ENCODE measurements around the gene OR10D3. TPM values are rescaled to one million over a fixed set of nuclear protein-coding genes. Genes with fewer than 3 reads are reported as not detected.
"Not testable (repeated sequence)": the region's sequence is repeated elsewhere in the genome, so short reads cannot be mapped to it uniquely, and the experiment has no call there.

Gene OR10D3
- total RNA-seq (2014; rRNA removed; shearing (Covaris generic)), result not detected in 2 replicates

GRCh38 chr11:124183068-124183467 is at the start of gene OR10D3:
Gene OR10D3 (plus strand): TSS chr11:124183345. CDS start chr11:124185270, 1,925 bp downstream.
- no peak for DNase-seq (ENCODE audit: low spot score)
- in situ Hi-C loops (cut with HindIII; ENCODE audit: low sequenced_read_pairs), result no loop called here

DNA sequence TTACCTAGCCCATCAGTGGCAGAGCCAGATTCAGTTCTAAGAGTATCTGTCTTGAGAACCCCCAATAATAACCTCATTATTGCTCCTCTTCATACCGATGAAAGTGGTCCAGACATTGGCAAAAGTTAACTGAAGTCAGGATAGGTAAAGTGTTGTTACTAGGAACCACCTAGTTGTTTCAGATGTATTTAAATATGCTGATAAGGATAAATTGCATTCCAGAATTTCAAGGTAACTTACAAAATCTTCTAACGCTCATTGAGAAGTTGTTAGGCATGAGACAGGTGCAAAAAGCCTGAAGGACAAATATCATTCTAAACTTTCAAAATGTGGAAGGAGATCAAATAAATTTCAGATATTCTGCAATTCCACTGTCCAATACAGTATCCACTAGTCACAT is 40.1 kb upstream of the OR10D3 start:
- DNase-seq (ENCODE audit: low spot score), result no peak
- in situ Hi-C loops (cut with HindIII; ENCODE audit: low sequenced_read_pairs), result no loop called here

DNA sequence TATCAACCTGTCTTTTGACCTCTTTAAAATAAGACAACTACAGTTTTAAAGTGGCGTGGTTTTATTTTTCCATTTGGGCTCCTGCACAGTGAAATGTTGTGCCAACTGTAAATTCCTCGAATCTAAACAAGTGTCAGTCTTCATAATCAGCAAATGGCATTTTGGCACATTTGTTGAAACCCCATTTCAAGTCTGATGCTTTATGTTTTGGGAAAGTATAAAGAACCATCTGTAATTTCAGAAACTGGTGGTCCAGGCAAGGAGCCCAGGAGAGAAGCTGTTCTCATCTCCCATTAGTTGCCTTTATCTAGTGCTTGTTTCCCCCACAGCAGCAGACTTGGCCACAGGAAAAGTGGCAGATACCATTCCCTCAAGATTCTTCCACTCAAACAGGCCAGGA is 35.2 kb upstream of the OR10D3 start:
- in situ Hi-C loops (cut with HindIII; ENCODE audit: low sequenced_read_pairs), result no loop called here
- no peak for DNase-seq (ENCODE audit: low spot score)

- in situ Hi-C loops (cut with HindIII; ENCODE audit: low sequenced_read_pairs), result no loop called here
- DNase-seq (ENCODE audit: low spot score), result no peak
These were observed 32.5 kb upstream of the OR10D3 start for GRCh38 chr11:124150684-124151083.

DNA sequence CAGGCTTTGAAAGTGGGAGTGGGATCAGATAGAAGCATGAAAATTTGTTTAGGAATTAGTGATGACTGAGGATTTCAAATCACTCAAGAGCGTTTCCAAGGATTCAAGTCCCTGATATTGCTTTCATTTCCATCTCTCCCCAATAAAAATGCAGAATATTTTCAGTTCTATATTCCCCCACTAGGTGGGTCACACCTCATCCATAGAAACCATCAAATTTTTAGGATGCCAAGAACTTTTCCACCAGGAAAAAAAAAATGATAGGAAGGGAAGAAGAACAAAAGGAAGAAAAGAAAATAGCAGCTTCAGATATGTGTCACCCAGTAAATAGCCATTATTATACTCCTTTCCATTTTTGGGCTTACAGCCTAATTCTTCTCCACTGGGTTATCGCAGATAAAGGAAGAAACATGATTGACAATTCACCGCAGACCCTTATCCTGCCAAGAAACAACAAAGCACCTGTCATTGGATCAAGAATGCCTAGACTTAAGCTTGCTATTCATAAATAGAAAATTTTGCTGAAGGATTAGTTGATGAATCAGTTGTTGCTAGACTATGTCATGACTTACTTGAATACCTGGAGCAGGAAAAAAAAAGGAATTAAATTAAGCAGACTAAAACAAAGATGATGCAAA is 30.3 kb upstream of the OR10D3 start:
- DNase-seq (ENCODE audit: low spot score), result no peak
- in situ Hi-C loops (cut with HindIII; ENCODE audit: low sequenced_read_pairs), result no loop called here

- in situ Hi-C loops (cut with HindIII; ENCODE audit: low sequenced_read_pairs), result no loop called here
- no peak for DNase-seq (ENCODE audit: low spot score)
These were observed 29.3 kb upstream of the OR10D3 start for GRCh38 chr11:124153821-124154220.

GRCh38 chr11:124159481-124159880 is 23.7 kb upstream of the OR10D3 start:
- DNase-seq (ENCODE audit: low spot score), result no peak
- in situ Hi-C loops (cut with HindIII; ENCODE audit: low sequenced_read_pairs), result no loop called here

GRCh38 chr11:124160986-124161385 is 22.2 kb upstream of the OR10D3 start:
- DNase-seq (ENCODE audit: low spot score), result no peak
- in situ Hi-C loops (cut with HindIII; ENCODE audit: low sequenced_read_pairs), result no loop called here

DNA sequence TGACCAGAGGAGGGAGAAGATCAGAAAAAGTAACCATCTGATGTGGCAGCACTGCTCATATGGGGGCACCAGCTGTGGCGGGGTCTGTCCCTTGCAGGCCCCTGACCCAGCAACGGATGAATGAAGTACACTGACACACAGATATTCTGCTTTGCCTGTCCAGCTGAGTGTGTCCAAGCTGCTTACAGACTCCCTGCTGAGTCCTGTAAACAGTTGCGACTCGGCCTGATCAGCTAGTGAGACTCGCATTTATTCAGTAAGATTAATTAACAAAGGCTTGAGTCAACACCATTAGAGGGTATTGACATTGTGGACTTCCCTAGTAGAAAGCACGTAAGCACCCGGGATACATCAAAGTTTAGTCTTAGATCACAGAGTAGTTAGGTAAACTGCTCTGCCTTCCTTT is 15.3 kb upstream of the OR10D3 start:
- in situ Hi-C loops (cut with HindIII; ENCODE audit: low sequenced_read_pairs), result no loop called here
- DNase-seq (ENCODE audit: low spot score), result no peak

DNA sequence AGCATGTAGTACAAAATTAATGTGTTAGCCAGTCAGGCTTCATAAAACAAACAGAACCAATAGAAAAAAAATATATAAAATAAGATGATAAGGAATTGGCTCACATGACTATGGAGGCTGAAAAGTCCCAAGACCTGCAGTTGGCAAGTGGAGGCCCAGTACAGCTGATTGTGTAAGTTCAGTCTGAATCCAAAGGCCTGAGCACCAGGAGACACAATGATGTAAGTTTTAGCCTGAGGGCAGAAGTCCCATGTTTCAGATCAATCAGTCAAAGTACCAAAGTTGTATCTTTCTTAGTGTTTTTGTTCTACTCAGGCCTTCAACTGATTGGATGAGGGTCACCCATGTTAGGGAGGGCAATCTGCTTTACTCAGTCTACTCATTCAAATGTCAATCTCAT is 14.3 kb upstream of the OR10D3 start:
- DNase-seq (ENCODE audit: low spot score), result no peak
- in situ Hi-C loops (cut with HindIII; ENCODE audit: low sequenced_read_pairs), result no loop called here

GRCh38 chr11:124170315-124170714 is 12.8 kb upstream of the OR10D3 start:
- in situ Hi-C loops (cut with HindIII; ENCODE audit: low sequenced_read_pairs); DNase-seq (ENCODE audit: low spot score): not testable (repeated sequence)

DNA sequence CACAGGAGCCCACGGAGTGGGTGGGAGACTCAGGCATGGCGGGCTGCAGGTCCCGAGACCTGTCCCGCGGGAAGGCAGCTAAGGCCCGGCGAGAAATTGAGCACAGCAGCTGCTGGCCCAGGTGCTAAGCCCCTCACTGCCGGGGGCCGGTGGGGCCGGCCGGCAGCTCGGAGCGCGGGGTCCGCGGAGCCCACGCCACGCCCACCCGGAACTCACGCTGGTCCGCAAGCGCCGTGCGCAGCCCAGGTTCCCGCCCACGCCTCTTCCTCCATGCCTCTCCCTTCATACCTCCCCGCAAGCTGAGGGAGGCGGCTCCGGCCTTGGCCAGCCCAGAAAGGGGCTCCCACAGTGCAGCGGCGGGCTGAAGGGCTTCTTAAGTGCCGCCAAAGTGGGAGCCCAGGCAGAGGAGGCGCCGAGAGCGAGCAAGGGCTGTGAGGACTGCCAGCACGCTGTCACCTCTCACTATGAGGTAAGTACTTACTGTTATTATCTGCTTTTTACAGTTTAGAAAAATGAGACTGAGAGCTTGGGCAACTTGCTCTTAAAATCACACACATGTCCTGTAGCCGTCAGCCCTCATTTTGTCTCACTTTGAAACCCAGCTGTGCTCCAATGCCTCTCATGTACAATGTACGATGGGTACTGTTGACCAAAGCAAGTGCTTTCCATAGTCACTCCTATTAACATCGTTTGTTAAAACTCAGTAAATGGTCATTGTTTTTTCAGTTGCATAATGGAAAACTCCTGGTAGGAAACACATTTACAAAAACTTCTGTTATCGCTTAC is 12.2 kb upstream of the OR10D3 start:
- DNase-seq (ENCODE audit: low spot score), result no peak
- in situ Hi-C loops (cut with HindIII; ENCODE audit: low sequenced_read_pairs), result no loop called here

GRCh38 chr11:124172101-124172500 is 11.0 kb upstream of the OR10D3 start:
- in situ Hi-C loops (cut with HindIII; ENCODE audit: low sequenced_read_pairs), result no loop called here
- no peak for DNase-seq (ENCODE audit: low spot score)

DNA sequence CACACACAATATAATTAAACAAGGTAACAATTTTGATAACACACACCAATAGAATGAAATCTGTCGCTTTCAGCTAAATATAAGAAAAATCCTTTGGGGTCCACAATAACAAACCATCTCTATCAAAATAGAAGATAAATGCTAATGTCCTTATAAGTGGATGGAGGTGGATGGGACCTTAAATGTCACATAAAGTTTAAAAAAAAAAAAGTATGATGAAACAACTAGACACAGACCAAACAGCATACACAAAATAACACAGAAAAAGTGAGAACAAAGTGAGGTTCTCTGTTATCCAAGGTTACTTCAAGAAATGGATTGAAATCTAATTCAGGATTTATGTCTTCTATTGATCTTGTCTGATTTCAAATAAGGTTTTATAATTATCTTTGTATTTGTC is 10.5 kb upstream of the OR10D3 start:
- in situ Hi-C loops (cut with HindIII; ENCODE audit: low sequenced_read_pairs), result no loop called here
- no peak for DNase-seq (ENCODE audit: low spot score)

DNA sequence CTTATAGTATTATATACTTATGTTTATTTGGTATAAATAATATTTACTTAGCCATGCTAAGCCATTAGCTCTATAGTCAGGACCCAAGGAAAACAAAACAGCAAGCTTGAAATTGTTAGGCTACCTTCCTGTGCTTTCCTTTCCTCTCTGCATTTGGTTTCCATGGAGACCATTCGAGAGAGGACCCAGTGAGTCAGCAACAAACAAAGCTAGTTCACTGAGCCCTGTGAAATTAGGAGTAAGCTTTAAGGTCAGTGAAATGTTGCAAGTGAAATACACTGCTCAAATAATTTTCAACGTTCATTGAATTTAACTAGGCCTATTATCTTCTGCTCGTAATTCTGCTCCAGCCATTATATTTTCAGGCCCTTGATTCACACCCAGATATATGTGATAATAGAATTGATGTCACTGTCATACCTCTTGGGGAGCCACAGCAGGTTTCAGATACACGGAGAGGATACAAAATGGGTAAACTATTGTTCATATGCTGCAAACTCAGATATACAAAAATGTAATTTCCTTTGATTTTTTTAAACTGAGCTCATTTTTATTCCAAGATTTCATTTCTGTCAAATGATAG is 9.1 kb upstream of the OR10D3 start:
- peak; percentile 3 for DNase-seq (ENCODE audit: low spot score)

DNA sequence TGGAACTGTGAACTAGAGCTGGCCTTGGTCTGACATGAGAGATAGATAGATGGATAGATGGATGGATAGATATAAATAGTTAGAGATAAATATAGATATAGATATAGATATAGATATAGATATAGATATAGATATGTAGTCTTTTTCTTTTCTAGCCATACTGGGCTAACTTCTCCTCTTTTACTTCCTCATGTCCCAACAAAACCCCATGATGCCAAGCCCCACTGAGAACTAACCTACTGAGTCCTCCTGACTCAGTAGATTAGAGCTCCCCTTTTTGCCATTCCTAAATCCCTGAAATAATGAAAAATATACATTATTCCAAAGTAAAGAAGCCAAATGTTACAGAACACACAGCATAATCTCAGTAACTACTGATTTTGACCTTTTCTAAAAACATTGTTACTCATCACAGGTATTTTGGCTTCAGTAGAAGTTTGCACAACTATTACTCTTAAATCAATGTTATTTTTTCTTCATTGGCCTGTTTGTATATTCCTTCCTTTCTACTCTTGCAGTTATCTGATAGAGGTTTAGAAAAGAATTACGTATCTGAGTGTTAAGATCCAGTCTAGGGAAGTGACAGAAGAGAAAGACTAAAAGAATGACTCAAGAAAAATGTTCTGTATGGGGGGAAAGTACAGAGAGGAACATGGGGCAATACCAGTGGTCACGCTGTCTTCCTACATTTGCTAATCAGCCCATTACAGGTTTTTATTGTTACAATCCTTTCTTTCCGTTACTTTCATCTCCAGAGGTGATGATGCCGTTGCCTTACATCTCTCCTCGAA is 6.0 kb upstream of the OR10D3 start:
- DNase-seq (ENCODE audit: low spot score), result no peak
- in situ Hi-C loops (cut with HindIII; ENCODE audit: low sequenced_read_pairs), result no loop called here

More for the DNA sequence above, 9.1 kb upstream of the OR10D3 start:
- in situ Hi-C loops (cut with HindIII; ENCODE audit: low sequenced_read_pairs), result no loop called here

DNA sequence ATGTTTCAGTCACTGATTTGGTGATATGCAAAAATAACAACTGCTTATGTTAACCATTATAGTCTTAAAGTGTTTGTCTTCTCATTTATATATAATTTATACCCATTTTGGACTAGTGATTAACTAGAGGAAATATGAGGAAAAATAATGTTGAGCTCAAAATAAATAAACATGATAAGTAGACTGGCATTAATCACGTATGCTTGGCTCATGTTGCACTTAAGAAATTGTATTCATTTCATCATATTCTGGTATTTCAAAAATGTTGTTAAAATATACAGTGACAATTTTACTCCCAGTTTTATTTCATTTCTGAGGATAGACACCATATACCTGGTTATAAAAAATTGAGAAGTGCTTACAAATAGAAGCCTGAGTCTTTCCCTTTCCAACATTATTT is 3.8 kb upstream of the OR10D3 start:
- no peak for DNase-seq (ENCODE audit: low spot score)
- in situ Hi-C loops (cut with HindIII; ENCODE audit: low sequenced_read_pairs), result no loop called here

GRCh38 chr11:124190298-124191139 is 7.4 kb downstream of the OR10D3 start:
- in situ Hi-C loops (cut with HindIII; ENCODE audit: low sequenced_read_pairs), result no loop called here
- DNase-seq (ENCODE audit: low spot score), result no peak
